Suprapubic skin (tissue), 3 donors: ENCODE measurements around the gene CPA5.

Experiments
- CTCF ChIP-seq, 2 donors: fragments of 200-600 bp in 1 of 2; fragments of 450-650 bp in 1 of 2; sonication (generic) in 1 of 2; IDR thresholded peaks; one replicate each; pipeline ENCODE4 v1.5.1; 2016 to 2019; ENCODE audit warnings: antibody characterized with exemption in 2 of 2, mild to moderate bottlenecking in 1 of 2, moderate library complexity in 1 of 2
- POLR2AphosphoS5 ChIP-seq, 3 donors: sonication (generic); formaldehyde crosslinking; IDR thresholded peaks; one replicate each; pipeline ENCODE4 v1.6.1; 2017; ENCODE audit warnings: antibody characterized with exemption in 3 of 3

- TF ChIP-seq POLR2AphosphoS5 (IDR thresholded peaks at IDR 0.05), result no peak
- TF ChIP-seq CTCF (IDR thresholded peaks at IDR 0.05), result no peak
Observed at GRCh38 chr7:130418306-130418705, 73.7 kb downstream of the CPA5 start.
